Endothelial cell of umbilical vein (primary cell): ENCODE measurements around the gene NUDT22. TPM values are rescaled to one million over a fixed set of nuclear protein-coding genes. Genes with fewer than 3 reads are reported as not detected.

Experiments used
- BruUV-seq: library from RNA; stranded (reverse); fragments of 400-500 nt; replicated peaks from 2 replicates; lab custom pipeline; 2021; lab: Mats Ljungman, UMichigan
- CTCF ChIA-PET: fragments of 300-600, 350-600 bp; sonication (Branson Sonifier 250); formaldehyde crosslinking; loops from one replicate; lab custom pipeline; 2021; ENCODE audit warnings: antibody characterized with exemption, inconsistent platforms; lab: Charles Lee
- POLR2A ChIA-PET: fragments of 300-600, 350-600 bp; sonication (Branson Sonifier 250); formaldehyde crosslinking; loops from one replicate; lab custom pipeline; 2021; ENCODE audit warnings: antibody characterized with exemption, inconsistent platforms; lab: Charles Lee
- DNase-seq: peaks from one replicate; pipeline ENCODE4 v3.0.0-alpha.2; 2011; ENCODE audit warnings: low read depth, low spot score
- FAIRE-seq: peaks from 2 replicates; lab custom pipeline; 2011; peaks lifted over from hg19 to GRCh38; lab: Jason Lieb, UNC
- H2AFZ ChIP-seq: 2 replicates; pipeline ENCODE4 v1.6.0; 2012; ENCODE audit warnings: low read depth, low read length, control low read depth, inconsistent platforms
- H3K27ac ChIP-seq: 2 replicates; pipeline ENCODE4 v1.5.1; 2011; ENCODE audit warnings: low read depth, mild to moderate bottlenecking, control low read depth, low read length, moderate library complexity; ENCODE audit not compliant: insufficient read depth
- H3K27me3 ChIP-seq, 2 experiments: 2 replicates each; pipeline versions ENCODE4 v1.6.0 to v1.6.1; 2011; ENCODE audit warnings: low read length in 2 of 2, mixed read lengths in 1 of 2; ENCODE audit not compliant: control insufficient read depth in 2 of 2, insufficient read depth in 2 of 2
- H3K36me3 ChIP-seq, 2 experiments: 2 replicates in 1 of 2; 3 replicates in 1 of 2; pipeline ENCODE4 v1.5.1; 2011; ENCODE audit warnings: low read length in 2 of 2, mild to moderate bottlenecking in 1 of 2, moderate library complexity in 1 of 2; ENCODE audit not compliant: control insufficient read depth in 2 of 2, insufficient read depth in 2 of 2; ENCODE audit errors: extremely low read depth in 1 of 2
- H3K4me1 ChIP-seq: 3 replicates; pipeline ENCODE4 v1.5.1; 2011; ENCODE audit warnings: mild to moderate bottlenecking, low read length; ENCODE audit not compliant: control insufficient read depth, insufficient read depth; ENCODE audit errors: extremely low read depth
- H3K4me2 ChIP-seq: 2 replicates; pipeline ENCODE4 v1.6.1; 2011; ENCODE audit warnings: low read length, control low read depth, mixed read lengths; ENCODE audit not compliant: insufficient read depth
- H3K4me3 ChIP-seq, 3 experiments: fragments of 200-600 bp in 1 of 3; sonication (generic), shearing (Covaris generic) in 1 of 3; replicated peaks in 1 of 3; 2 replicates each; pipeline ENCODE4 v1.5.1; 2011 to 2016; ENCODE audit warnings: control low read depth in 3 of 3, low read length in 3 of 3, mild to moderate bottlenecking in 2 of 3, inconsistent platforms in 1 of 3, low read depth in 1 of 3, moderate library complexity in 1 of 3; ENCODE audit not compliant: insufficient read depth in 1 of 3
- H3K79me2 ChIP-seq: 2 replicates; pipeline ENCODE4 v1.6.0; 2012; ENCODE audit warnings: low read length, inconsistent platforms; ENCODE audit not compliant: control insufficient read depth, insufficient read depth
- H3K9ac ChIP-seq: replicated peaks from 2 replicates; pipeline ENCODE3; 2011; ENCODE audit warnings: low read length, control low read depth; ENCODE audit not compliant: insufficient read depth; ENCODE audit errors: extremely low read depth
- H3K9me1 ChIP-seq: replicated peaks from 3 replicates; pipeline ENCODE4 v1.6.0; 2011; ENCODE audit warnings: mild to moderate bottlenecking, low read length; ENCODE audit not compliant: control insufficient read depth, insufficient read depth; ENCODE audit errors: extremely low read depth
- H3K9me3 ChIP-seq: replicated peaks from 2 replicates; pipeline ENCODE4 v1.5.1; 2012; ENCODE audit warnings: low read length, inconsistent platforms; ENCODE audit not compliant: control insufficient read depth, insufficient read depth
- H4K20me1 ChIP-seq: replicated peaks from 2 replicates; pipeline ENCODE3; 2011; ENCODE audit warnings: mild to moderate bottlenecking, low read length; ENCODE audit not compliant: control insufficient read depth, insufficient read depth; ENCODE audit errors: extremely low read depth
- CTCF ChIP-seq, 2 donors: IDR thresholded peaks; 1 replicate in 1 of 2; 2 replicates in 1 of 2; pipeline ENCODE4 v1.5.1; 2011; ENCODE audit warnings: low read length in 2 of 2, mild to moderate bottlenecking in 2 of 2, moderate library complexity in 2 of 2, control low read depth in 1 of 2, inconsistent platforms in 1 of 2, low read depth in 1 of 2; ENCODE audit not compliant: insufficient read depth in 1 of 2; ENCODE audit errors: extremely low read depth in 1 of 2
- EZH2 ChIP-seq: IDR thresholded peaks from 2 replicates; pipeline ENCODE4 v1.6.1; 2012; ENCODE audit warnings: borderline replicate concordance, low read depth, mild to moderate bottlenecking, moderate library complexity, low read length, inconsistent platforms; ENCODE audit not compliant: severe bottlenecking
- FOS ChIP-seq: IDR thresholded peaks from 2 replicates; pipeline ENCODE4 v1.6.1; 2011; ENCODE audit warnings: mild to moderate bottlenecking, low read length, moderate library complexity, borderline replicate concordance; ENCODE audit not compliant: insufficient read depth
- GATA2 ChIP-seq: IDR thresholded peaks from 2 replicates; pipeline ENCODE4 v1.7.0; 2011; ENCODE audit warnings: low read depth, mild to moderate bottlenecking, moderate library complexity, mixed read lengths, low read length; ENCODE audit not compliant: insufficient read length, insufficient read depth
- JUN ChIP-seq: IDR thresholded peaks from 2 replicates; pipeline ENCODE4 v1.6.1; 2011; ENCODE audit warnings: borderline replicate concordance, low read depth; ENCODE audit not compliant: insufficient read length, insufficient read depth
- MAX ChIP-seq: IDR thresholded peaks from 2 replicates; pipeline ENCODE4 v1.6.1; 2011; ENCODE audit not compliant: insufficient read depth, insufficient read length
- MYC ChIP-seq: IDR thresholded peaks from one replicate; pipeline ENCODE4 v1.6.1; 2011; ENCODE audit warnings: mild to moderate bottlenecking, low read depth, low read length
- POLR2A ChIP-seq: IDR thresholded peaks from 2 replicates; pipeline ENCODE4 v1.6.1; 2012; ENCODE audit warnings: low read depth, mild to moderate bottlenecking, control low read depth, low read length
- POLR2AphosphoS5 ChIP-seq: IDR thresholded peaks from 2 replicates; pipeline ENCODE4 v1.6.1; 2012; ENCODE audit warnings: low read depth, mild to moderate bottlenecking, control low read depth, low read length, moderate library complexity; ENCODE audit not compliant: insufficient read depth
- dilution Hi-C: fragments of 300-500 bp; cut with MboI; formaldehyde crosslinking; loops from one replicate; pipeline ENCODE4 v1.15.0; 2019; ENCODE audit warnings: low sequenced_read_pairs; ENCODE audit not compliant: extremely low pct_ligation_motif_present
- intact Hi-C: fragments of 100-400 bp; cut with micrococcal nuclease; formaldehyde crosslinking; loops from one replicate; pipeline ENCODE4 v1.10.0; 2022
- polyA plus RNA-seq, 4 experiments: library from polyadenylated mRNA; depleted of rRNA in 3 of 4; stranded (reverse) in 3 of 4; unstranded in 1 of 4; fragments of >200 nt; gene quantifications; 2 replicates each; pipeline versions ENCODE4 v1.2.1 to v1.2.3, GENCODE V29; 2011 to 2012; ENCODE audit warnings: missing spikeins in 1 of 4
- total RNA-seq: library from RNA; stranded (reverse); gene quantifications from 2 replicates; pipeline ENCODE4 v1.2.3, GENCODE V29; 2021

The NUDT22 gene
- total and polyA plus RNA-seq, 2 donors (not counting 3 experiments of a cell fraction or from before 2014, with no cell fraction given) = 37.8 to 54.8 TPM

GRCh38 chr11:64268025-64268892 is 42.2 kb downstream of the NUDT22 start:
- Histone ChIP-seq H3K79me2 (no peaks in the 10 kb centered on the region), H3K4me2 (peak overlapping the region; percentile 43), H3K9ac (peak overlapping the region; percentile 76), H3K36me3 (peaks cover 2 to 13% of the 10 kb centered on the region in 2 experiments), H3K9me1 (no peaks in the 10 kb centered on the region), H3K27me3 (no peaks in the 10 kb centered on the region), H3K4me3 (no peak overlapping the region), H3K9me3 (no peaks in the 10 kb centered on the region), H2AFZ (no peak overlapping the region), H4K20me1 (no peaks in the 10 kb centered on the region), H3K4me1 (peaks cover 45% of the 10 kb centered on the region), H3K27ac (peak overlapping the region; percentile 76)
- POLR2A ChIA-PET = interaction anchor here (0.7 to 2.6 kb wide), 5 partner anchors 14 to 63 kb away, joined by 3 to 10 read pairs (median 3); partner anchors contain the start of genes FERMT3, FKBP2 and PPP1R14B
- dilution Hi-C loops (no loop called here), intact Hi-C loops (loop anchor here (2.0 kb wide), 1 partner anchor 511 kb away; the partner anchor contains the start of gene SF1)
- no peak for FAIRE-seq
- TF ChIP-seq GATA2 (peak; percentile 89), POLR2A (peak; percentile 41), JUN (no peak), POLR2AphosphoS5 (no peak), FOS (no peak), CTCF (IDR thresholded peaks at IDR 0.05; ENCODE audit: extremely low read depth in 1 of 2, insufficient read depth in 1 of 2, low read depth in 1 of 2, low read length in 2 of 2) (no peak), EZH2 (no peak), MYC (no peak), MAX (no peak)
- BruUV-seq = no TSS peak
- peak; percentile 74 for DNase-seq
- CTCF ChIA-PET = interaction anchor here (0.7 to 5.6 kb wide), 16 partner anchors 10 to 87 kb away, joined by 3 to 60 read pairs (median 4); partner anchors contain the start of genes BAD, CATSPERZ, FERMT3 and PLCB3
